Mucosa of descending colon (tissue), 3 donors: ENCODE data around the gene TGFB2. TPM values are rescaled to one million over a fixed set of nuclear protein-coding genes. Genes with fewer than 3 reads are reported as not detected.
A peak's percentile ranks its signal among the peaks of the same experiment; 100 is the strongest.

ENCODE experiments used
- ATAC-seq: fragments of 200-7000 bp; cut with Tn5 transposase; one replicate; pipeline ENCODE4 v1.9.1; 2020; ENCODE audit warnings: mild to moderate bottlenecking, moderate library complexity
- DNase-seq, 3 donors: peaks; one replicate each; pipeline ENCODE4 v3.0.0-alpha.2; 2020
- H3K36me3 ChIP-seq: fragments of 200-600 bp; one replicate; pipeline ENCODE4 v1.8.0; 2021; ENCODE audit warnings: low read depth, mild to moderate bottlenecking
- H3K4me1 ChIP-seq: fragments of 200-600 bp; one replicate; pipeline ENCODE4 v1.8.0; 2021; ENCODE audit warnings: low read depth, mild to moderate bottlenecking
- H3K4me3 ChIP-seq: fragments of 200-600 bp; one replicate; pipeline ENCODE4 v1.8.0; 2021; ENCODE audit warnings: mild to moderate bottlenecking
- H3K9me3 ChIP-seq: fragments of 200-600 bp; one replicate; pipeline ENCODE4 v1.8.0; 2021; ENCODE audit warnings: mild to moderate bottlenecking
- CTCF ChIP-seq: fragments of 200-600 bp; IDR thresholded peaks from one replicate; pipeline ENCODE4 v1.8.0; 2022; ENCODE audit warnings: antibody characterized with exemption, mild to moderate bottlenecking
- intact Hi-C, 2 donors: fragments of 100-400 bp; cut with DNase I in 1 of 2; cut with micrococcal nuclease in 1 of 2; formaldehyde crosslinking; loops; one replicate each; pipeline versions ENCODE4 v1.11.0 to v1.11.1; 2022; cut with DNase I, micrococcal nuclease
- total RNA-seq, 3 donors: library from RNA; stranded (reverse); fragmentation: NEBNext Ultra II Directional in 2 of 3; extraction: Animal tissue kit (Norgen Biotek cat#: 25700) in 2 of 3; gene quantifications; one replicate each; pipeline versions ENCODE4 v1.2.1 to v1.2.4, GENCODE V29; 2021 to 2023
- donor health status: DM: no; HTN: no; CAD: no; lungs with moderate emphysema.
- donor health status: DM: no; HTN: no; CAD: no.
- donor health status: DM: no; HTN: yes; CAD: no.

Gene TGFB2
- total RNA-seq, 3 donors from 2014 or later: 0.09 to 8.5 (median 0.48) TPM

GRCh38 chr1:218322762-218323161, 22.4 kb upstream of the TGFB2 start:
- H3K4me1 ChIP-seq: no peaks in the 10 kb centered on the region
- no peaks in the 10 kb centered on the region for H3K9me3 ChIP-seq
- ATAC-seq (no peak), DNase-seq (no peak)
- H3K36me3 ChIP-seq: no peaks in the 10 kb centered on the region
- H3K4me3 ChIP-seq: no peak overlapping the region
- TF ChIP-seq CTCF: no peak
- intact Hi-C loops: no loop called here

- no peak for TF ChIP-seq CTCF
- no peaks in the 10 kb centered on the region for H3K4me1 ChIP-seq
- H3K4me3 ChIP-seq: no peak overlapping the region
- peak in 1 of 3 donors; percentile 17 for DNase-seq
- no peak for ATAC-seq
- intact Hi-C loops: no loop called here
- no peaks in the 10 kb centered on the region for H3K36me3 ChIP-seq
- no peaks in the 10 kb centered on the region for H3K9me3 ChIP-seq
Measured at GRCh38 chr1:218323568-218324225, 21.4 kb upstream of the TGFB2 start.

GRCh38 chr1:218324226-218324580, 20.9 kb upstream of the TGFB2 start:
- H3K4me1 ChIP-seq: no peaks in the 10 kb centered on the region
- ATAC-seq: no peak
- no peak overlapping the region for H3K4me3 ChIP-seq
- no peak for DNase-seq
- no peaks in the 10 kb centered on the region for H3K9me3 ChIP-seq
- TF ChIP-seq CTCF: no peak
- intact Hi-C loops: no loop called here
- H3K36me3 ChIP-seq: no peaks in the 10 kb centered on the region

GRCh38 chr1:218328769-218329168, 16.4 kb upstream of the TGFB2 start:
- intact Hi-C loops: no loop called here
- H3K4me3 ChIP-seq: no peak overlapping the region
- H3K36me3 ChIP-seq: no peaks in the 10 kb centered on the region
- no peak for DNase-seq
- no peaks in the 10 kb centered on the region for H3K9me3 ChIP-seq
- ATAC-seq: no peak
- no peak for TF ChIP-seq CTCF
- no peaks in the 10 kb centered on the region for H3K4me1 ChIP-seq

GRCh38 chr1:218330043-218330623, 15.0 kb upstream of the TGFB2 start:
- Histone ChIP-seq H3K4me3 (no peak overlapping the region), H3K36me3 (no peaks in the 10 kb centered on the region), H3K4me1 (no peaks in the 10 kb centered on the region), H3K9me3 (no peaks in the 10 kb centered on the region)
- ATAC-seq: peak; percentile 47
- intact Hi-C loops: loop anchor here in 1 of 2 donors (10.0 kb wide), 2 partner anchors 195 to 1085 kb away; no protein-coding TSS in a partner anchor
- no peak for TF ChIP-seq CTCF
- no peak for DNase-seq
